ELR (cell line): ENCODE data around the gene ACYP2.

Experiments used
- DNase-seq: peaks from one replicate; pipeline ENCODE4 v3.0.0-alpha.2; 2015; ENCODE audit warnings: low read depth

ACYP2 gene

GRCh38 chr2:54329482-54330161, 214.2 kb downstream of the ACYP2 start:
- peak; percentile 39 for DNase-seq

- peak; percentile 97 for DNase-seq
These were observed 214.9 kb downstream of the ACYP2 start for GRCh38 chr2:54330162-54330925.

GRCh38 chr2:54330926-54331835, 215.8 kb downstream of the ACYP2 start:
- DNase-seq, result peak; percentile 1

GRCh38 chr2:54332386-54332785, 217.0 kb downstream of the ACYP2 start:
- peak; percentile 16 for DNase-seq

- peak; percentile 54 for DNase-seq
These were observed 220.9 kb downstream of the ACYP2 start for GRCh38 chr2:54336136-54336976.

- no peak for DNase-seq
These were observed 221.5 kb downstream of the ACYP2 start for GRCh38 chr2:54336977-54337255.

GRCh38 chr2:54341656-54342055, 226.2 kb downstream of the ACYP2 start:
- no peak for DNase-seq

GRCh38 chr2:54342603-54343002, 227.2 kb downstream of the ACYP2 start:
- no peak for DNase-seq

GRCh38 chr2:54347622-54348021, 232.2 kb downstream of the ACYP2 start:
- no peak for DNase-seq

GRCh38 chr2:54348646-54349045, 233.2 kb downstream of the ACYP2 start:
- DNase-seq, result no peak

- no peak for DNase-seq
These were observed 235.0 kb downstream of the ACYP2 start for GRCh38 chr2:54350426-54350825.

GRCh38 chr2:54353216-54353615, 237.8 kb downstream of the ACYP2 start:
- no peak for DNase-seq
